Measurements from ENCODE around the gene BEND5.

DNA sequence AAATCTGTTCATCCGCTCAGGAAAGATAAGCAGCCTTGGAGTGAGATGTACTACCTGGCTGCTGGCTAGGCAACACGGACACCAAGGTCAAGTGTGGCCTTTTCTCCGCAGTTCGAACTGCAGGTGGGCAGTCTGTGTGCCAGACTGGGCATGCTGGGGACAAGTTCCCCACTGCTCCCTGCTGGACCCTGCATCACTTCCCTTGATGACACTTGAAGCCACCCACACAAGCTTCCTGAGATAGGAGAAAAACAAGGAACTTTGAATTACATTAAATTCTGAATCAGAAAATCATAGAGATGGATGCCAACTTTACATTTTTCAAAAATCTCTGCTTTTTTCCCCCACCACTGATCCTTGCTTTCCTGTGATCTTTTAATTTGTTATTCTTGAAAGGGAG is 38.3 kb downstream of the BEND5 start:
- TF ChIP-seq POLR2A (IDR thresholded peaks at IDR 0.05) = no peak
- TF ChIP-seq, protein P1, sequence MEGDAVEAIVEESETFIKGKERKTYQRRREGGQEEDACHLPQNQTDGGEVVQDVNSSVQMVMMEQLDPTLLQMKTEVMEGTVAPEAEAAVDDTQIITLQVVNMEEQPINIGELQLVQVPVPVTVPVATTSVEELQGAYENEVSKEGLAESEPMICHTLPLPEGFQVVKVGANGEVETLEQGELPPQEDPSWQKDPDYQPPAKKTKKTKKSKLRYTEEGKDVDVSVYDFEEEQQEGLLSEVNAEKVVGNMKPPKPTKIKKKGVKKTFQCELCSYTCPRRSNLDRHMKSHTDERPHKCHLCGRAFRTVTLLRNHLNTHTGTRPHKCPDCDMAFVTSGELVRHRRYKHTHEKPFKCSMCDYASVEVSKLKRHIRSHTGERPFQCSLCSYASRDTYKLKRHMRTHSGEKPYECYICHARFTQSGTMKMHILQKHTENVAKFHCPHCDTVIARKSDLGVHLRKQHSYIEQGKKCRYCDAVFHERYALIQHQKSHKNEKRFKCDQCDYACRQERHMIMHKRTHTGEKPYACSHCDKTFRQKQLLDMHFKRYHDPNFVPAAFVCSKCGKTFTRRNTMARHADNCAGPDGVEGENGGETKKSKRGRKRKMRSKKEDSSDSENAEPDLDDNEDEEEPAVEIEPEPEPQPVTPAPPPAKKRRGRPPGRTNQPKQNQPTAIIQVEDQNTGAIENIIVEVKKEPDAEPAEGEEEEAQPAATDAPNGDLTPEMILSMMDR (IDR thresholded peaks at IDR 0.05) = no peak
